ENCODE results near the gene GPC6.

- TF ChIP-seq POLR2AphosphoS5 (IDR thresholded peaks at IDR 0.05) (no peak), CTCF (IDR thresholded peaks at IDR 0.05) (no peak)
Observed at GRCh38 chr13:93446238-93446637, 219.6 kb downstream of the GPC6 start.
